Suprapubic skin (tissue), 4 donors: ENCODE results near the gene SUSD4.
"Not testable (repeated sequence)": the region's sequence is repeated elsewhere in the genome, so short reads cannot be mapped to it uniquely, and the experiment has no call there.

ENCODE experiments used
- EP300 ChIP-seq: sonication (generic); formaldehyde crosslinking; IDR thresholded peaks from one replicate; pipeline ENCODE4 v1.6.1; 2017; ENCODE audit warnings: antibody characterized with exemption
- POLR2A ChIP-seq, 2 donors: fragments of 450-650 bp; IDR thresholded peaks; one replicate each; pipeline ENCODE4 v1.6.1; 2017; ENCODE audit warnings: antibody characterized with exemption in 2 of 2, mild to moderate bottlenecking in 2 of 2, moderate library complexity in 2 of 2
- POLR2AphosphoS5 ChIP-seq, 3 donors: sonication (generic); formaldehyde crosslinking; IDR thresholded peaks; one replicate each; pipeline ENCODE4 v1.6.1; 2017; ENCODE audit warnings: antibody characterized with exemption in 3 of 3
- TF ChIP-seq, protein P1 (sequence below), 2 donors: fragments of 200-600 bp in 1 of 2; fragments of 450-650 bp in 1 of 2; sonication (generic) in 1 of 2; IDR thresholded peaks; one replicate each; pipeline ENCODE4 v1.5.1; 2016 to 2019; ENCODE audit warnings: antibody characterized with exemption in 2 of 2, mild to moderate bottlenecking in 1 of 2, moderate library complexity in 1 of 2

DNA sequence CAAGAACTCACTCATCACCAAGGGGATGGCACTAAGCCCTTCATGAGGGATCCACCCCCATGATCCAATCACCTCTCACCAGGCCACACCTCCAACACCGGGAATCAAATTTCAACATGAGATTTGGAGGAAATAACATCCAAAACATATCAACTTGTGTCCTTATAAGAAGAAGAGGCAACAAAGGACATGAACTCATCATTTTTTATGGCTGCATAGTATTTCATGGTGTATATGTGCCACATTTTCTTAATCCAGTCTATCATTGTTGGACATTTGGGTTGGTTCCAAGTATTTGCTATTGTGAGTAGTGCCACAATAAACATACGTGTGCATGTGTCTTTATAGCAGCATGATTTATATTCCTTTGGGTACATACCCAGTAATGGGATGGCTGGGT, 112.6 kb downstream of the SUSD4 start:
- TF ChIP-seq POLR2A (IDR thresholded peaks at IDR 0.05); POLR2AphosphoS5 (IDR thresholded peaks at IDR 0.05); EP300: not testable (repeated sequence)
- TF ChIP-seq, protein P1, sequence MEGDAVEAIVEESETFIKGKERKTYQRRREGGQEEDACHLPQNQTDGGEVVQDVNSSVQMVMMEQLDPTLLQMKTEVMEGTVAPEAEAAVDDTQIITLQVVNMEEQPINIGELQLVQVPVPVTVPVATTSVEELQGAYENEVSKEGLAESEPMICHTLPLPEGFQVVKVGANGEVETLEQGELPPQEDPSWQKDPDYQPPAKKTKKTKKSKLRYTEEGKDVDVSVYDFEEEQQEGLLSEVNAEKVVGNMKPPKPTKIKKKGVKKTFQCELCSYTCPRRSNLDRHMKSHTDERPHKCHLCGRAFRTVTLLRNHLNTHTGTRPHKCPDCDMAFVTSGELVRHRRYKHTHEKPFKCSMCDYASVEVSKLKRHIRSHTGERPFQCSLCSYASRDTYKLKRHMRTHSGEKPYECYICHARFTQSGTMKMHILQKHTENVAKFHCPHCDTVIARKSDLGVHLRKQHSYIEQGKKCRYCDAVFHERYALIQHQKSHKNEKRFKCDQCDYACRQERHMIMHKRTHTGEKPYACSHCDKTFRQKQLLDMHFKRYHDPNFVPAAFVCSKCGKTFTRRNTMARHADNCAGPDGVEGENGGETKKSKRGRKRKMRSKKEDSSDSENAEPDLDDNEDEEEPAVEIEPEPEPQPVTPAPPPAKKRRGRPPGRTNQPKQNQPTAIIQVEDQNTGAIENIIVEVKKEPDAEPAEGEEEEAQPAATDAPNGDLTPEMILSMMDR (IDR thresholded peaks at IDR 0.05): not testable (repeated sequence)
